ENCODE measurements around the gene PITPNM3.

Gene PITPNM3

GRCh38 chr17:6435968-6436367 lies 120.4 kb downstream of the PITPNM3 start:
- DNase-seq = peak; percentile 73

- no peak for DNase-seq
Observed at GRCh38 chr17:6435051-6435450, 121.3 kb downstream of the PITPNM3 start, which contains the start of gene AIPL1. TSS of gene AIPL1 (minus strand) at chr17:6435121. CDS start at chr17:6435104, 17 bp downstream.

GRCh38 chr17:6430769-6431168 lies 125.6 kb downstream of the PITPNM3 start:
- no peak for DNase-seq

- DNase-seq = no peak
Observed at GRCh38 chr17:6429266-6429665, 127.1 kb downstream of the PITPNM3 start.

- DNase-seq = no peak
Observed at GRCh38 chr17:6428207-6428965, 128.0 kb downstream of the PITPNM3 start.

GRCh38 chr17:6427279-6427781 lies 129.0 kb downstream of the PITPNM3 start:
- DNase-seq = peak; percentile 50

GRCh38 chr17:6426356-6427101 lies 129.8 kb downstream of the PITPNM3 start:
- no peak for DNase-seq

GRCh38 chr17:6425407-6425806 lies 130.9 kb downstream of the PITPNM3 start:
- no peak for DNase-seq

GRCh38 chr17:6423931-6424330 lies 132.4 kb downstream of the PITPNM3 start:
- DNase-seq = no peak

- DNase-seq = no peak
Observed at GRCh38 chr17:6422654-6423241, 133.6 kb downstream of the PITPNM3 start.

- peak; percentile 79 for DNase-seq
Observed at GRCh38 chr17:6421700-6422604, 134.4 kb downstream of the PITPNM3 start.

GRCh38 chr17:6420173-6420641 lies 136.1 kb downstream of the PITPNM3 start:
- peak; percentile 26 for DNase-seq

- no peak for DNase-seq
Observed at GRCh38 chr17:6415616-6416015, 140.7 kb downstream of the PITPNM3 start.

- no peak for DNase-seq
Observed at GRCh38 chr17:6413065-6413464, 143.3 kb downstream of the PITPNM3 start.

GRCh38 chr17:6408735-6409134 lies 147.6 kb downstream of the PITPNM3 start:
- DNase-seq = no peak

- DNase-seq = no peak
Observed at GRCh38 chr17:6408276-6408675, 148.1 kb downstream of the PITPNM3 start.

GRCh38 chr17:6402258-6402657 lies 154.1 kb downstream of the PITPNM3 start:
- DNase-seq = no peak

Data from CD4-positive, alpha-beta T cell treated with Interleukin-6 for 4 hours (primary cell).